Measurements from ENCODE around the gene OPN5.

- TF ChIP-seq CTCF (IDR thresholded peaks at IDR 0.05): peak; percentile 96
- peak; percentile 90 for TF ChIP-seq RAD21 (IDR thresholded peaks at IDR 0.05; ENCODE audit: low read length)
- TF ChIP-seq POLR2AphosphoS5 (IDR thresholded peaks at IDR 0.05; ENCODE audit: low read depth, low read length): no peak
- no peak for TF ChIP-seq PBX3 (IDR thresholded peaks at IDR 0.05)
- no peak for TF ChIP-seq EP300 (IDR thresholded peaks at IDR 0.05; ENCODE audit: borderline replicate concordance in 1 of 2, low read depth in 1 of 2, low read length in 1 of 2)
- no peak for TF ChIP-seq YY1 (IDR thresholded peaks at IDR 0.05; ENCODE audit: low read depth)
- TF ChIP-seq MXI1 (IDR thresholded peaks at IDR 0.05; ENCODE audit: low read depth, low read length): no peak
These were observed 6.0 kb downstream of the OPN5 start for GRCh38 chr6:47787620-47788497.

All from SK-N-SH (cell line).